ENCODE measurements around the gene TLL2.

DNA sequence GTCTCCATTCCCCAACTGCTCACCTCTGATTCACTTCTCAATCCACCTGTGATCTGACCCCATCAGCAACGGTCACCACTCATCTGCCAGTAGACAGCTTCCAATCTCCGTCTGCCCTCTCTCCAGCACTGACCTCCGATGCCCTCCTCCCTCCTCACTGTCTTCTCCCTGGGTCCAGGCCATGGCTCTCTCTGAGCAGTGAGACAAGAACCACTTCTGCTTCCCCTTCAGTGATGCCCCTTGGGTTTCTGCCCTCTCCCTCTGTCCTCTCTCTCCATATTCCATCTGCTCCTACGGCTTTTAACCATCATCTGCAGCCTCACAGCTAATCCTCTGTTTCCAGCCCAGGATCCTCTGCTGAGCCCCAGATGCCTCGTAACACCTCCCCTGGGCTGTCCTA lies 99.4 kb downstream of the TLL2 start:
- TF ChIP-seq, protein P1, sequence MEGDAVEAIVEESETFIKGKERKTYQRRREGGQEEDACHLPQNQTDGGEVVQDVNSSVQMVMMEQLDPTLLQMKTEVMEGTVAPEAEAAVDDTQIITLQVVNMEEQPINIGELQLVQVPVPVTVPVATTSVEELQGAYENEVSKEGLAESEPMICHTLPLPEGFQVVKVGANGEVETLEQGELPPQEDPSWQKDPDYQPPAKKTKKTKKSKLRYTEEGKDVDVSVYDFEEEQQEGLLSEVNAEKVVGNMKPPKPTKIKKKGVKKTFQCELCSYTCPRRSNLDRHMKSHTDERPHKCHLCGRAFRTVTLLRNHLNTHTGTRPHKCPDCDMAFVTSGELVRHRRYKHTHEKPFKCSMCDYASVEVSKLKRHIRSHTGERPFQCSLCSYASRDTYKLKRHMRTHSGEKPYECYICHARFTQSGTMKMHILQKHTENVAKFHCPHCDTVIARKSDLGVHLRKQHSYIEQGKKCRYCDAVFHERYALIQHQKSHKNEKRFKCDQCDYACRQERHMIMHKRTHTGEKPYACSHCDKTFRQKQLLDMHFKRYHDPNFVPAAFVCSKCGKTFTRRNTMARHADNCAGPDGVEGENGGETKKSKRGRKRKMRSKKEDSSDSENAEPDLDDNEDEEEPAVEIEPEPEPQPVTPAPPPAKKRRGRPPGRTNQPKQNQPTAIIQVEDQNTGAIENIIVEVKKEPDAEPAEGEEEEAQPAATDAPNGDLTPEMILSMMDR (conservative IDR thresholded peaks at IDR 0.05; ENCODE audit: low read depth, low read length), result no peak
- TF ChIP-seq EZH2 (IDR thresholded peaks at IDR 0.05; ENCODE audit: borderline replicate concordance, low read depth, low read length, poor library complexity, severe bottlenecking), result no peak
